GM12872 (cell line): ENCODE measurements around the gene SERPINB6.

Experiments used
- CTCF ChIP-seq: IDR thresholded peaks from 3 replicates; pipeline ENCODE4 v1.5.1; 2011; ENCODE audit warnings: low read depth, mild to moderate bottlenecking, low read length, moderate library complexity; ENCODE audit not compliant: insufficient read depth

SERPINB6 gene

GRCh38 chr6:2911171-2911570, 60.2 kb downstream of the SERPINB6 start:
- TF ChIP-seq CTCF, result no peak

DNA sequence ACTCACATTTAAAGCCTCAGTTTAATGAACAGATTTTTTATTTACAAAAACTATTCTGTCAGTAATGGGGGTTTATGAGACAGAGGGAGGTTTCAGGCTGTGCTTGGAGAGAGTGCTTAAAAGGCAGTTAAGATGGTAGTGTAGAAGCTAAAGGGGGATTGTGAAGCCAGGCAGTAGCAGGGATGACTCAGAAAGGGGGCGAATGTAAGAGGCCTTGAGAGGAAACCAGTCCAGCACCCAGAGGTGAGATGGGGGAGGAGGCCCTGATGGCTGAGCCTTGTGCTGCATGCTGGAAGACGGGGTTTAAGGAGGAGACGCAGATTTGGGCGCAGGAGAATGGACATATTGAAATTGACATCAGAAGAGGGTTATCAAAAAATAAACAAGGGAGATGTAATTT, 61.6 kb downstream of the SERPINB6 start:
- no peak for TF ChIP-seq CTCF

DNA sequence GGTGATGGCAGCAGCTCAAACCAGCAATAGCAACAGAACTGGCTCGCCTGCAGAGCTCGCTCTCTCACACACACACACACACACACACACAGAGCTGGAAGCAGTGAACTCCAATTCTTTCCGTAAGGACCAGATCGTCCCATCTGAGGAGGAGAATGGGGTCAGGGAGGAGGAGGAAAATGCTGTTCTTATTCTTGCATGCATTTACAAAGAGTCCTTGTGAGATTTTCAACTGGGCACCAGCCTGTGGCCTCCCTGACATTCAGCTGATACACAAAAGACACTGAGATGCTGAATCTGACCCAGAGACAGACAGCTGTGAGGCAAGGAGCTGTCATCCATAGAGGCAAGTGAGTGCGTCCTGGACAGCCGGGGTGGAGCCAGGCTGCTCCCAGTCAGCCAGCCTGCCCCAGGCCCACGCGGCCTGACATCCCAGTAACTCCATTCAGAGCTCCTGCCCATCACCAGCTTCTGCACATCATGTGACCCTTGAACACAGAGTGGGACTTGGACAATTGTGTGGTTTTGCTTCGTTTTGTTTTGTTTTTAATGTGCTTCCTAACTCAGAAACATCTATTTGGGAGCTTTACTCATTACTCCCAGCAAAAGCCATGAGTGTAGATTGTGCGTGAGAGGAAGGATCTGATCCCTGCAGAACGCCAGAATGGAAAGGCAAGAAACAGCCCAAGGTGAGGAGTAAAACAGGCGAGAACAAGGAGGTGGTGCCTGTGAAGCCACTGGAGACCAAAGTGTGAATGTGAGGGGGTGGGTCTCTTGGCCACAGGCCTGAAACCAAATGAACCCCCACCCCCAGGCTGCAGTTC, 70.3 kb downstream of the SERPINB6 start:
- TF ChIP-seq CTCF, result no peak

DNA sequence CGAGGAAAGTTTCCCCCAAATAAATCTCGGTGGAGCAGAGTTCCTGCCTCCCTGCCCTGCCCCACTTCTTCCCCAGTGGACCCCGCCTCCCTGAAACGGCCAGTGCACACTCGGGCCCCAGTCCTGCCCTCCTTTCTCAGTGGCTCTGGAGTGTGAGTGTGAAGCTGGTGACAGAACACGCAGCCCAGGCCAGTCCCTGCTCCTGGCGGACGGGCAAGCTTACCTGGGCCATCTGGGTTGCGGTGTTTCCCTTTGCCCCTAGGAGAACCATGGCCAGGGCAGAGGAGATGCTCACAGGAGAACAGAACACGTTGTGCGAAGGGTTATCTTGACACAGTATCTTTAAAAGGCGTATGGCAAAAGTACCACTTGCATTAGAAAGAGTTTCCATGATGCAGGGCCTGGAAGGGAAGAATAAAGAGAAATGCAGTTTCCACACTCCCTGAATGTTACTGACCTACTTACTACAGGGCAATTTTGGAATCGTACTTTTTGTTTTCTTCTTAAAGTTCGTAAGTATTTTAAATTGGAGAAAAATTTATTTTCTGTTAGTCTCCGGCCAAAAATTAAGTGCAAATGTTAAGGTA, 71.1 kb downstream of the SERPINB6 start:
- no peak for TF ChIP-seq CTCF

GRCh38 chr6:2899596-2899995, 71.8 kb downstream of the SERPINB6 start:
- no peak for TF ChIP-seq CTCF
